H1 (cell line): ENCODE results near the gene ARHGEF3. TPM values are rescaled to one million over a fixed set of nuclear protein-coding genes. Genes with fewer than 3 reads are reported as not detected.

ENCODE experiments used
- CTCF ChIA-PET: fragments of 300-600 bp; sonication (Branson Sonifier 250); formaldehyde crosslinking; loops from one replicate; lab custom pipeline; 2021; ENCODE audit not compliant: partially characterized antibody; lab: Charles Lee
- POLR2A ChIA-PET: fragments of 300-600 bp; sonication (Branson Sonifier 250); formaldehyde crosslinking; loops from one replicate; lab custom pipeline; 2021; ENCODE audit warnings: inconsistent platforms; ENCODE audit not compliant: partially characterized antibody; lab: Charles Lee
- DNase-seq, 2 experiments: peaks; one replicate each; pipeline versions ENCODE4 v3.0.0 to v3.0.0-alpha.2; 2010 to 2022; ENCODE audit warnings: low spot score in 2 of 2, low read depth in 1 of 2, mixed read lengths in 1 of 2
- FAIRE-seq: peaks from 2 replicates; lab custom pipeline; 2011; peaks lifted over from hg19 to GRCh38; lab: Jason Lieb, UNC
- H2AFZ ChIP-seq: 2 replicates; pipeline ENCODE4 v1.8.1; 2012; ENCODE audit warnings: low read length, inconsistent platforms
- H2AK5ac ChIP-seq: 2 replicates; pipeline ENCODE4 v1.6.1; 2013; ENCODE audit warnings: low read depth, low read length
- H2BK120ac ChIP-seq: replicated peaks from 2 replicates; pipeline ENCODE3; 2013; ENCODE audit warnings: low read depth, low read length, inconsistent platforms
- H2BK12ac ChIP-seq: 2 replicates; pipeline ENCODE4 v1.6.1; 2013; ENCODE audit warnings: low read depth, low read length
- H2BK15ac ChIP-seq: 2 replicates; pipeline ENCODE4 v1.6.1; 2013; ENCODE audit warnings: low read length
- H2BK20ac ChIP-seq: 2 replicates; pipeline ENCODE4 v1.6.1; 2013; ENCODE audit warnings: low read length
- H2BK5ac ChIP-seq: 2 replicates; pipeline ENCODE4 v1.6.1; 2013; ENCODE audit warnings: low read depth, low read length
- H3K14ac ChIP-seq: 2 replicates; pipeline ENCODE4 v1.6.1; 2013; ENCODE audit warnings: inconsistent platforms; ENCODE audit not compliant: insufficient read length
- H3K18ac ChIP-seq: 2 replicates; pipeline ENCODE4 v1.6.1; 2013; ENCODE audit warnings: low read length; ENCODE audit errors: extremely low read depth
- H3K23ac ChIP-seq: 2 replicates; pipeline ENCODE4 v1.6.1; 2013; ENCODE audit warnings: inconsistent platforms; ENCODE audit not compliant: insufficient read length
- H3K23me2 ChIP-seq: 2 replicates; pipeline ENCODE4 v1.6.1; 2013; ENCODE audit warnings: low read depth, low read length
- H3K27ac ChIP-seq: 2 replicates; pipeline ENCODE4 v1.6.1; 2011; ENCODE audit warnings: low read depth, low read length, inconsistent platforms
- H3K27me3 ChIP-seq, 4 experiments: replicated peaks in 1 of 4; 1 replicate in 1 of 4; 2 replicates in 3 of 4; pipeline versions ENCODE4 v1.6.1 to v1.8.1; 2011 to 2013; ENCODE audit warnings: low read length in 3 of 4, mild to moderate bottlenecking in 3 of 4, inconsistent platforms in 2 of 4, mixed read lengths in 2 of 4, moderate library complexity in 1 of 4; ENCODE audit not compliant: control insufficient read depth in 3 of 4, insufficient read depth in 3 of 4; ENCODE audit errors: extremely low read depth in 1 of 4
- H3K36me3 ChIP-seq, 4 experiments: 2 replicates each; pipeline versions ENCODE4 v1.6.1 to v1.8.1; 2011 to 2013; ENCODE audit warnings: mild to moderate bottlenecking in 4 of 4, low read length in 3 of 4, moderate library complexity in 2 of 4, control low read depth in 1 of 4, inconsistent platforms in 1 of 4; ENCODE audit not compliant: insufficient read depth in 4 of 4, control insufficient read depth in 2 of 4
- H3K4ac ChIP-seq: replicated peaks from 2 replicates; pipeline ENCODE3; 2013; ENCODE audit warnings: low read length, low read depth, mixed read lengths, inconsistent platforms; ENCODE audit not compliant: insufficient read length
- H3K4me1 ChIP-seq, 4 experiments: replicated peaks in 1 of 4; 1 replicate in 1 of 4; 2 replicates in 3 of 4; pipeline versions ENCODE4 v1.6.1 to v1.8.1; 2011 to 2013; ENCODE audit warnings: low read length in 3 of 4, inconsistent platforms in 2 of 4, mixed read lengths in 1 of 4; ENCODE audit not compliant: insufficient read depth in 4 of 4, control insufficient read depth in 3 of 4
- H3K4me2 ChIP-seq, 2 experiments: 2 replicates each; pipeline versions ENCODE4 v1.6.1 to v1.8.1; 2011 to 2013; ENCODE audit warnings: low read depth in 2 of 2, low read length in 2 of 2, control low read depth in 1 of 2, inconsistent platforms in 1 of 2, mild to moderate bottlenecking in 1 of 2; ENCODE audit not compliant: insufficient read depth in 1 of 2
- H3K4me3 ChIP-seq, 4 experiments: fragments of 200-600, 300-600 bp in 1 of 4; sonication (generic), shearing (Covaris generic), sonication (Bioruptor Twin) in 1 of 4; 2 replicates each; pipeline versions ENCODE4 v1.5.1 to v1.8.1; 2011 to 2016; ENCODE audit warnings: low read length in 4 of 4, low read depth in 3 of 4, control low read depth in 2 of 4, inconsistent platforms in 2 of 4, mild to moderate bottlenecking in 2 of 4, mixed read lengths in 1 of 4, moderate library complexity in 1 of 4; ENCODE audit not compliant: insufficient read depth in 2 of 4; ENCODE audit errors: extremely low read depth in 1 of 4
- H3K56ac ChIP-seq: replicated peaks from 2 replicates; pipeline ENCODE3; 2013; ENCODE audit warnings: low read depth, mild to moderate bottlenecking, mixed read lengths, low read length, inconsistent platforms; ENCODE audit not compliant: insufficient read length
- H3K79me1 ChIP-seq: 2 replicates; pipeline ENCODE4 v1.6.1; 2013; ENCODE audit warnings: low read depth, low read length, control low read depth
- H3K79me2 ChIP-seq, 2 experiments: 2 replicates each; pipeline versions ENCODE4 v1.6.1 to v1.8.1; 2012 to 2013; ENCODE audit warnings: low read length in 2 of 2, mild to moderate bottlenecking in 2 of 2, inconsistent platforms in 1 of 2; ENCODE audit not compliant: insufficient read depth in 2 of 2, control insufficient read depth in 1 of 2
- H3K9ac ChIP-seq, 4 experiments: replicated peaks in 1 of 4; 1 replicate in 1 of 4; 2 replicates in 3 of 4; pipeline versions ENCODE4 v1.6.1 to v1.8.1; 2011 to 2013; ENCODE audit warnings: low read depth in 3 of 4, low read length in 3 of 4, control low read depth in 2 of 4, mild to moderate bottlenecking in 2 of 4, moderate library complexity in 2 of 4, inconsistent platforms in 1 of 4; ENCODE audit errors: extremely low read depth in 1 of 4
- H3K9me3 ChIP-seq, 2 experiments: 2 replicates each; pipeline versions ENCODE4 v1.6.1 to v1.8.1; 2012 to 2013; ENCODE audit warnings: mild to moderate bottlenecking in 2 of 2, moderate library complexity in 2 of 2, control low read depth in 1 of 2, inconsistent platforms in 1 of 2, low read depth in 1 of 2, low read length in 1 of 2, mixed read lengths in 1 of 2; ENCODE audit not compliant: insufficient read depth in 2 of 2
- H4K20me1 ChIP-seq, 2 experiments: replicated peaks in 1 of 2; 2 replicates each; pipeline versions ENCODE3 to v1.8.1; 2011 to 2013; ENCODE audit warnings: inconsistent platforms in 2 of 2, low read length in 2 of 2, mild to moderate bottlenecking in 1 of 2; ENCODE audit not compliant: insufficient read depth in 2 of 2, control insufficient read depth in 1 of 2
- H4K5ac ChIP-seq: 2 replicates; pipeline ENCODE4 v1.6.1; 2013; ENCODE audit warnings: low read length, low read depth, mixed read lengths, inconsistent platforms; ENCODE audit not compliant: insufficient read length
- H4K8ac ChIP-seq: 2 replicates; pipeline ENCODE4 v1.8.0; 2013; ENCODE audit warnings: mild to moderate bottlenecking, moderate library complexity, low read length, inconsistent platforms; ENCODE audit not compliant: insufficient read depth; ENCODE audit errors: extremely low read depth
- H4K91ac ChIP-seq: replicated peaks from 2 replicates; pipeline ENCODE3; 2013; ENCODE audit warnings: low read length, mixed read lengths, inconsistent platforms; ENCODE audit not compliant: insufficient read length
- ASH2L ChIP-seq: fragments of 200-600, 300-600 bp; sonication (generic); IDR thresholded peaks from one replicate; pipeline ENCODE4 v1.7.1; 2017; ENCODE audit warnings: low read length
- CBX8 ChIP-seq: fragments of 300-800, 300-1000 bp; sonication (generic); IDR thresholded peaks from 2 replicates; pipeline ENCODE4 v1.7.1; 2016; ENCODE audit warnings: low read depth, low read length, borderline replicate concordance
- CHD1 ChIP-seq: IDR thresholded peaks from 2 replicates; pipeline ENCODE4 v1.6.1; 2012; ENCODE audit warnings: low read depth, low read length, improper control_type of control experiment
- CREB1 ChIP-seq: IDR thresholded peaks from 2 replicates; pipeline ENCODE4 v1.6.1; 2012; ENCODE audit warnings: inconsistent platforms
- FOSL1 ChIP-seq: IDR thresholded peaks from 2 replicates; pipeline ENCODE4 v1.6.1; 2011; ENCODE audit warnings: mild to moderate bottlenecking, low read depth, low read length, moderate library complexity; ENCODE audit not compliant: insufficient read depth
- HDAC2 ChIP-seq, 2 experiments: fragments of 300-600 bp in 1 of 2; sonication (generic) in 1 of 2; IDR thresholded peaks; 2 replicates each; pipeline ENCODE4 v1.6.1; 2011 to 2012; ENCODE audit warnings: low read depth in 2 of 2, low read length in 2 of 2, mild to moderate bottlenecking in 2 of 2, moderate library complexity in 2 of 2, borderline replicate concordance in 1 of 2, inconsistent platforms in 1 of 2
- KDM1A ChIP-seq: fragments of 200-600, 300-600 bp; sonication (generic); IDR thresholded peaks from 2 replicates; pipeline ENCODE4 v1.7.1; 2016; ENCODE audit warnings: mild to moderate bottlenecking, low read length, borderline replicate concordance
- KDM4A ChIP-seq: IDR thresholded peaks from one replicate; pipeline ENCODE4 v1.7.1; 2012; ENCODE audit warnings: low read depth, mild to moderate bottlenecking, moderate library complexity, low read length, inconsistent platforms; ENCODE audit not compliant: severe bottlenecking
- NRF1 ChIP-seq: IDR thresholded peaks from 2 replicates; pipeline ENCODE4 v1.6.1; 2011; ENCODE audit warnings: mild to moderate bottlenecking, low read depth, low read length, improper control_type of control experiment
- PHF8 ChIP-seq: fragments of 200-600 bp; sonication (generic); conservative IDR thresholded peaks from 2 replicates; pipeline ENCODE4 v1.7.1; 2012; ENCODE audit warnings: low read depth, mild to moderate bottlenecking, inconsistent platforms, low read length, moderate library complexity
- POU5F1 ChIP-seq: IDR thresholded peaks from 2 replicates; pipeline ENCODE4 v1.6.1; 2011; ENCODE audit warnings: low read depth, mild to moderate bottlenecking, low read length, moderate library complexity
- SP1 ChIP-seq: IDR thresholded peaks from 2 replicates; pipeline ENCODE4 v1.6.1; 2011; ENCODE audit warnings: low read depth, low read length
- TAF7 ChIP-seq: optimal IDR thresholded peaks from 2 replicates; pipeline ENCODE3; 2011; ENCODE audit warnings: low read depth, mild to moderate bottlenecking, inconsistent platforms, low read length, moderate library complexity, borderline replicate concordance
- YY1 ChIP-seq: IDR thresholded peaks from 2 replicates; pipeline ENCODE4 v1.6.1; 2011; ENCODE audit warnings: low read depth, mild to moderate bottlenecking, low read length
- WGBS, 2 experiments: shearing (Covaris generic) in 1 of 2; methylation state at CpG; one replicate each; pipeline versions ENCODE4 v1.1.6 to v1.1.7; 2013 to 2015; ENCODE audit warnings: low lambda C conversion rate in 2 of 2, mixed read lengths in 2 of 2, inconsistent platforms in 1 of 2, low coverage in 1 of 2, missing lambda C conversion rate in 1 of 2; ENCODE audit not compliant: insufficient replicate concordance in 2 of 2, insufficient coverage in 1 of 2, insufficient read length in 1 of 2; ENCODE audit errors: extremely low coverage in 1 of 2, missing lambda C conversion rate in 1 of 2; 5-methylcytosine and 5-hydroxymethylcytosine counted together
- polyA plus RNA-seq, 7 experiments: library from polyadenylated mRNA; depleted of rRNA in 3 of 7; stranded (reverse) in 5 of 7; unstranded in 2 of 7; fragments of >200 nt in 5 of 7; fragments of 200-250 nt in 2 of 7; gene quantifications; 1 replicate in 5 of 7; 2 replicates in 1 of 7; 4 replicates in 1 of 7; pipeline versions ENCODE4 v1.2.1 to v1.2.3, GENCODE V29; 2011 to 2013; ENCODE audit warnings: missing spikeins in 2 of 7, mixed read lengths in 2 of 7
- total RNA-seq: library from RNA; stranded (reverse); fragmentation: NEBNext Ultra II Directional; extraction: Animal tissue kit (Norgen Biotek cat#: 25700); gene quantifications from 2 replicates; pipeline ENCODE4 v1.2.1, GENCODE V29; 2021

The ARHGEF3 gene
- total and polyA plus RNA-seq, 2 of the 8 experiments (the other 6 are each of a cell fraction or from before 2014, with no cell fraction given): 2.8 to 6.0 TPM

GRCh38 chr3:56739036-56739435, 62.7 kb downstream of the ARHGEF3 start:
- Histone ChIP-seq H3K36me3 (no peaks in the 10 kb centered on the region), H3K18ac (no peak overlapping the region), H3K4me3 (no peak overlapping the region), H3K4me2 (no peak overlapping the region), H3K56ac (no peak overlapping the region), H2BK120ac (no peak overlapping the region), H3K79me2 (no peaks in the 10 kb centered on the region), H4K91ac (no peak overlapping the region), H2BK15ac (no peak overlapping the region), H3K79me1 (no peaks in the 10 kb centered on the region), H3K14ac (no peak overlapping the region), H3K4me1 (no peaks in the 10 kb centered on the region), H3K27me3 (no peaks in the 10 kb centered on the region), H4K5ac (no peak overlapping the region), H2BK20ac (no peak overlapping the region), H2BK5ac (no peak overlapping the region), H2AFZ (no peak overlapping the region), H4K20me1 (no peaks in the 10 kb centered on the region), H3K23me2 (no peaks in the 10 kb centered on the region; the same call in 1 of the 2 replicates), H3K9ac (no peak overlapping the region), H4K8ac (no peak overlapping the region), H3K4ac (no peak overlapping the region), H2BK12ac (no peak overlapping the region), H3K9me3 (no peaks in the 10 kb centered on the region), H2AK5ac (no peak overlapping the region), H3K27ac (no peak overlapping the region), H3K23ac (no peak overlapping the region)
- DNase-seq: no peak
- 95% methylated on average over 6 of the region's 6 CpGs; no CpG with 5 or more reads in 1 of the 2 experiments for WGBS, 2 experiments
- TF ChIP-seq YY1: no peak
- no peak for TF ChIP-seq CHD1
- TF ChIP-seq NRF1: no peak
- TF ChIP-seq HDAC2 (IDR thresholded peaks at IDR 0.05; ENCODE audit: borderline replicate concordance in 1 of 2, low read depth in 2 of 2, low read length in 2 of 2): no peak
- no peak for TF ChIP-seq ASH2L
- TF ChIP-seq SP1: no peak
- no peak for TF ChIP-seq KDM1A
- TF ChIP-seq CBX8: no peak
- no peak for TF ChIP-seq FOSL1
- TF ChIP-seq POU5F1: no peak
- TF ChIP-seq CREB1: no peak
- no peak for TF ChIP-seq TAF7
- no peak for TF ChIP-seq PHF8
- TF ChIP-seq KDM4A: no peak
- POLR2A ChIA-PET: no interaction called here
- no peak for FAIRE-seq
- CTCF ChIA-PET: interaction anchor here (0.6 kb wide), 1 partner anchor 9 kb away, joined by 3 read pairs; no protein-coding TSS in a partner anchor
